COLO829 (cell line): Measurements from ENCODE around the gene GPRASP3.
A peak's percentile ranks its signal among the peaks of the same experiment; 100 is the strongest.

Experiments used
- DNase-seq: peaks from one replicate; pipeline ENCODE4 v3.0.0; 2012; ENCODE audit warnings: low spot score

GPRASP3 gene

GRCh38 chrX:102765217-102765616 lies 44.7 kb downstream of the GPRASP3 start:
- DNase-seq = no peak

GRCh38 chrX:102765809-102766208 lies 45.3 kb downstream of the GPRASP3 start:
- DNase-seq = no peak

- DNase-seq = no peak
Observed at GRCh38 chrX:102767287-102767686, 46.7 kb downstream of the GPRASP3 start.

- DNase-seq = peak; percentile 78
Observed at GRCh38 chrX:102768987-102769761, 48.6 kb downstream of the GPRASP3 start.
